Gastroesophageal sphincter (tissue), 4 donors: ENCODE results near the gene PLCH1. TPM values are rescaled to one million over a fixed set of nuclear protein-coding genes. Genes with fewer than 3 reads are reported as not detected.

ENCODE experiments used
- ATAC-seq: fragments of 150-250 bp; one replicate; pipeline ENCODE4 v1.9.1; 2016; ENCODE audit warnings: mild to moderate bottlenecking, moderate library complexity
- H3K27ac ChIP-seq, 4 donors: fragments of 200-600 bp; sonication (generic) in 3 of 4; 1 replicate in 3 of 4; 2 replicates in 1 of 4; pipeline ENCODE4 v1.5.1; 2016 to 2019
- H3K27me3 ChIP-seq: fragments of 200-600 bp; sonication (generic); one replicate; pipeline ENCODE4 v1.5.1; 2019
- H3K36me3 ChIP-seq, 2 donors: fragments of 200-600 bp; sonication (generic); one replicate each; pipeline ENCODE4 v1.5.1; 2019; ENCODE audit warnings: control low read depth in 1 of 2
- H3K4me1 ChIP-seq, 3 donors: fragments of 200-600 bp; sonication (generic); 1 replicate in 2 of 3; 2 replicates in 1 of 3; pipeline ENCODE4 v1.5.1; 2016 to 2019; ENCODE audit warnings: control low read depth in 2 of 3
- H3K4me3 ChIP-seq, 2 donors: fragments of 200-600 bp; sonication (generic); one replicate each; pipeline ENCODE4 v1.5.1; 2019; ENCODE audit warnings: mild to moderate bottlenecking in 1 of 2, moderate library complexity in 1 of 2
- H3K9me3 ChIP-seq, 3 donors: fragments of 200-600 bp; sonication (generic); one replicate each; pipeline ENCODE4 v1.5.1; 2017 to 2019; ENCODE audit warnings: control low read depth in 2 of 3
- CTCF ChIP-seq, 4 experiments: fragments of 200-600 bp in 2 of 4; fragments of 450-650 bp in 2 of 4; sonication (generic) in 1 of 4; IDR thresholded peaks; one replicate each; pipeline ENCODE4 v1.5.1; 2017 to 2019; ENCODE audit warnings: antibody characterized with exemption in 4 of 4, mild to moderate bottlenecking in 2 of 4, moderate library complexity in 2 of 4
- EP300 ChIP-seq: sonication (generic); formaldehyde crosslinking; IDR thresholded peaks from one replicate; pipeline ENCODE4 v1.6.1; 2017; ENCODE audit warnings: antibody characterized with exemption, mild to moderate bottlenecking
- POLR2A ChIP-seq, 2 donors: fragments of 450-650 bp; IDR thresholded peaks; one replicate each; pipeline ENCODE4 v1.6.1; 2017; ENCODE audit warnings: antibody characterized with exemption in 2 of 2, mild to moderate bottlenecking in 2 of 2, moderate library complexity in 1 of 2
- POLR2AphosphoS5 ChIP-seq: sonication (generic); formaldehyde crosslinking; IDR thresholded peaks from one replicate; pipeline ENCODE4 v1.6.1; 2017; ENCODE audit warnings: antibody characterized with exemption
- WGBS, 2 donors: methylation state at CpG; one replicate each; pipeline ENCODE4 v1.1.5; 2018; ENCODE audit warnings: low coverage in 1 of 2; 5-methylcytosine and 5-hydroxymethylcytosine counted together
- total RNA-seq, 4 donors: library from RNA; depleted of rRNA; stranded (reverse); fragments of >200 nt; gene quantifications; one replicate each; pipeline ENCODE4 v1.1.0, GENCODE V29; 2016

The PLCH1 gene
- total RNA-seq, 4 donors from 2014 or later: 0.16 to 0.40 (median 0.35) TPM

- no peak for TF ChIP-seq POLR2A (IDR thresholded peaks at IDR 0.05)
- TF ChIP-seq CTCF (IDR thresholded peaks at IDR 0.05): no peak
- no peak for TF ChIP-seq POLR2AphosphoS5
- no peak for TF ChIP-seq EP300
- no peak overlapping the region for H3K4me3 ChIP-seq
- H3K4me1 ChIP-seq: no peaks in the 10 kb centered on the region
- ATAC-seq: no peak
- no peak overlapping the region for H3K27ac ChIP-seq
- WGBS, 2 donors: 80 to 100% methylated on average over 3 of the region's 3 CpGs
- H3K27me3 ChIP-seq: no peaks in the 10 kb centered on the region
- H3K36me3 ChIP-seq: no peaks in the 10 kb centered on the region
- H3K9me3 ChIP-seq: no peaks in the 10 kb centered on the region
These were observed 176.6 kb downstream of the PLCH1 start for GRCh38 chr3:155568295-155568694.

DNA sequence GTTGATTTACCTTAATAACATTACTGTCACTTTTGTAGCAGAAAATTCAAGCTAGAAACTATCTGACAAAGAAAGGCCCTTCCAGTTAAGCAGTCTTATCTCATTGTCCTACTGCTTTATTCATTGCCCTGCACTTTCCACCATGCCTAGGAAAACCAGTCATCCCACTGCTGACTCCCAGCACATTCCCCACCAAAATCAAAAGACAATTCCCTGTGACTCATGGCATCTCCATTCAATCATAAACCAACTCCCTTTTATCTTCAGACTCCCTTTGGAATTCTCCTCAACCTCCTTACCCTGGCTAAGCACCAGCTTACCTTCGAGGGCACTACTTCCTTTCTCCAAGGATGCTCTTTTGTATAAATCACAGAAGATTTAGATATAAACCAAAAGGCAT is 184.3 kb downstream of the PLCH1 start:
- no peaks in the 10 kb centered on the region for H3K4me1 ChIP-seq
- H3K27me3 ChIP-seq: no peaks in the 10 kb centered on the region
- no peaks in the 10 kb centered on the region for H3K36me3 ChIP-seq
- ATAC-seq: no peak
- no peak overlapping the region for H3K4me3 ChIP-seq
- no peaks in the 10 kb centered on the region for H3K9me3 ChIP-seq
- no peak overlapping the region for H3K27ac ChIP-seq
- no peak for TF ChIP-seq POLR2AphosphoS5
- no peak for TF ChIP-seq POLR2A (IDR thresholded peaks at IDR 0.05)
- no peak for TF ChIP-seq CTCF (IDR thresholded peaks at IDR 0.05)
- no peak for TF ChIP-seq EP300
- WGBS, 2 donors: 67 to 68% methylated on average over 1 of the region's 1 CpG

DNA sequence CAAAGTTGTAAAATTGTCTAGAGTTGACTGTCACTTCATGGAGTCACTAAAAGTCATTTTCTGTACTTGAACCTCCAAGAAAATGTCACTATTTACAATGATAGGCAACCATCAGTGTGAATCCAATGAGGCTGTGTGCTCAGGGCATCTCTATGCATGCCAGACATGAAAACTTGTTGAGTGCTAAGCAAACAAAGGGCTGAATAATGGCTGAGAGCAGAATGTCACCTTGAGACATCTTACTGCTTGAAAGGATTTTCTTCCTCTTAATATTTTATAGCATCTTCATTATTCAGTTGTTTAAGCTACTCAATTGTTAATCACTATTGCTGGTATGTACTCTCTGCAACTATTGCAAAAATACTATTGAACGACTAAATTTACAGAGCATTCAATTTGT is 184.7 kb downstream of the PLCH1 start:
- Histone ChIP-seq H3K4me1 (no peaks in the 10 kb centered on the region), H3K4me3 (no peak overlapping the region), H3K27me3 (no peaks in the 10 kb centered on the region), H3K9me3 (no peaks in the 10 kb centered on the region), H3K36me3 (no peaks in the 10 kb centered on the region), H3K27ac (no peak overlapping the region)
- ATAC-seq: no peak
- TF ChIP-seq EP300 (no peak), POLR2A (IDR thresholded peaks at IDR 0.05) (no peak), POLR2AphosphoS5 (no peak), CTCF (IDR thresholded peaks at IDR 0.05) (no peak)
- WGBS, 2 donors: 64 to 75% methylated on average over 1 of the region's 1 CpG

- Histone ChIP-seq H3K4me1 (no peaks in the 10 kb centered on the region), H3K4me3 (no peak overlapping the region), H3K36me3 (no peaks in the 10 kb centered on the region), H3K27me3 (no peaks in the 10 kb centered on the region), H3K9me3 (no peaks in the 10 kb centered on the region), H3K27ac (no peak overlapping the region)
- 85 to 88% methylated on average over 2 to 4 of the region's 4 CpGs for WGBS, 2 donors
- TF ChIP-seq CTCF (IDR thresholded peaks at IDR 0.05): no peak
- no peak for TF ChIP-seq POLR2A (IDR thresholded peaks at IDR 0.05)
- no peak for TF ChIP-seq EP300
- no peak for TF ChIP-seq POLR2AphosphoS5
- no peak for ATAC-seq
These were observed 188.3 kb downstream of the PLCH1 start for GRCh38 chr3:155556531-155556930.

DNA sequence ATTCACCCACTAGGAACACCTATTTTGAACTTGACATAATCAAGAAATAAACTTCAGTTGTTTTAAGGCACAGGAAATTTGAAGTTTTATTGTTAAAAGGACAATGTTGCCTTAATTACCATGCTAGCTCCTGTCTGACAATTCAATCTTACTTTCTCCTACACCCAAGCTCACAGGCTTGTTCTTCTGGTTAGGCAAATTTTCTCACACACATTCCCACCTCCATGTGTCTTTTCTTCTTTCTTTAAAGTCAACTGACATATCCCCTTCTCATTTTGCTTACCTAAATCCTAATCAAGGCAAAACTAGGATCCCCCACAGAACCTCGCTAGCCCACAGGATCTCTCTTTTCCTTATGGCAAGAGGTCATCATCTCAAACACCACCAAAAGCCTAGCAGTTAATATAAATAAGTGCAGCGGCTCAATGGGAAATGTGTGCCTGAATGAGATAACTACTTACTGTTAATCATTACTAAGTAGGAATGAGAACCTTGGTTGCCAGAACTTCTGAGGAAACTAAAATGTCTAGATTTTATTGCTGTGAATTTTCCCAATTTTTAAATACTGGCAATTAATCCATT is 189.3 kb downstream of the PLCH1 start:
- TF ChIP-seq POLR2AphosphoS5 (no peak), CTCF (IDR thresholded peaks at IDR 0.05) (no peak), POLR2A (IDR thresholded peaks at IDR 0.05) (no peak), EP300 (no peak)
- no peak overlapping the region for H3K4me3 ChIP-seq
- ATAC-seq: no peak
- H3K9me3 ChIP-seq: no peaks in the 10 kb centered on the region
- H3K27me3 ChIP-seq: no peaks in the 10 kb centered on the region
- 66 to 71% methylated on average over 2 of the region's 2 CpGs for WGBS, 2 donors
- H3K4me1 ChIP-seq: no peaks in the 10 kb centered on the region
- H3K27ac ChIP-seq: no peak overlapping the region
- no peaks in the 10 kb centered on the region for H3K36me3 ChIP-seq
